Natural killer cell (primary cell): ENCODE data around the gene ETV6. TPM values are rescaled to one million over a fixed set of nuclear protein-coding genes. Genes with fewer than 3 reads are reported as not detected.
A peak's percentile ranks its signal among the peaks of the same experiment; 100 is the strongest.

ENCODE experiments used
- ATAC-seq, 3 donors: fragments of 150-1000 bp in 2 of 3; fragments of 200-7000 bp in 1 of 3; cut with Tn5 transposase; 1 replicate in 1 of 3; 2 replicates in 2 of 3; pipeline ENCODE4 v1.10.0; 2021; ENCODE audit warnings: mild to moderate bottlenecking in 2 of 3, moderate library complexity in 2 of 3
- DNase-seq, 2 donors: peaks; one replicate each; pipeline versions ENCODE4 v3.0.0 to v3.0.0-alpha.2; 2013 to 2021; ENCODE audit warnings: mixed read lengths in 1 of 2
- H3K27ac ChIP-seq: one replicate; pipeline ENCODE4 v1.5.1; 2013; ENCODE audit warnings: mild to moderate bottlenecking, low read length
- H3K27me3 ChIP-seq: one replicate; pipeline ENCODE4 v1.6.1; 2013; ENCODE audit warnings: low read length; ENCODE audit not compliant: control insufficient read depth, insufficient read depth
- H3K36me3 ChIP-seq: one replicate; pipeline ENCODE4 v1.6.1; 2013; ENCODE audit warnings: low read length; ENCODE audit not compliant: control insufficient read depth, insufficient read depth
- H3K4me1 ChIP-seq: one replicate; pipeline ENCODE4 v1.6.1; 2013; ENCODE audit warnings: low read length; ENCODE audit not compliant: control insufficient read depth, insufficient read depth
- H3K4me3 ChIP-seq: one replicate; pipeline ENCODE4 v1.5.1; 2013; ENCODE audit warnings: low read length
- H3K9me3 ChIP-seq: one replicate; pipeline ENCODE4 v1.6.1; 2013; ENCODE audit warnings: low read length; ENCODE audit not compliant: control insufficient read depth, insufficient read depth
- H3K27ac Mint-ChIP-seq, 2 donors: one replicate each; pipeline ENCODE4 v1.8.0; 2022; ENCODE audit warnings: mild to moderate bottlenecking in 2 of 2, mixed read lengths in 2 of 2, moderate library complexity in 1 of 2
- H3K27me3 Mint-ChIP-seq, 2 donors: one replicate each; pipeline ENCODE4 v1.8.0; 2022; ENCODE audit warnings: low read depth in 2 of 2, mixed read lengths in 2 of 2
- H3K36me3 Mint-ChIP-seq: one replicate; pipeline ENCODE4 v1.8.0; 2022; ENCODE audit warnings: mixed read lengths
- H3K4me1 Mint-ChIP-seq, 2 donors: one replicate each; pipeline ENCODE4 v1.8.0; 2022; ENCODE audit warnings: mixed read lengths in 2 of 2
- H3K4me3 Mint-ChIP-seq: one replicate; pipeline ENCODE4 v1.8.0; 2022; ENCODE audit warnings: mild to moderate bottlenecking, moderate library complexity, mixed read lengths
- H3K9me3 Mint-ChIP-seq, 2 donors: one replicate each; pipeline ENCODE4 v1.8.0; 2022; ENCODE audit warnings: mixed read lengths in 2 of 2
- WGBS: methylation state at CpG from one replicate; pipeline ENCODE4 v1.1.7; 2013; ENCODE audit warnings: missing lambda C conversion rate; ENCODE audit not compliant: insufficient coverage; 5-methylcytosine and 5-hydroxymethylcytosine counted together
- intact Hi-C: fragments of 100-400 bp; cut with micrococcal nuclease; formaldehyde crosslinking; loops from one replicate; pipeline ENCODE4 v1.14.2; 2022
- total RNA-seq, 4 donors: library from RNA; stranded (reverse); fragments of 120-200 nt in 1 of 4; gene quantifications; one replicate each; pipeline versions ENCODE4 v1.2.3 to v1.2.4, GENCODE V29; 2013 to 2022
- TF ChIP-seq, protein P1 (sequence below): fragments of 200-600 bp; IDR thresholded peaks from one replicate; pipeline ENCODE4 v1.8.0; 2022; ENCODE audit warnings: antibody characterized with exemption

Gene ETV6
- total RNA-seq, 3 donors from 2014 or later (not counting 1 experiment from before 2014, with no cell fraction given) = 38.9 to 49.5 (median 40.6) TPM

DNA sequence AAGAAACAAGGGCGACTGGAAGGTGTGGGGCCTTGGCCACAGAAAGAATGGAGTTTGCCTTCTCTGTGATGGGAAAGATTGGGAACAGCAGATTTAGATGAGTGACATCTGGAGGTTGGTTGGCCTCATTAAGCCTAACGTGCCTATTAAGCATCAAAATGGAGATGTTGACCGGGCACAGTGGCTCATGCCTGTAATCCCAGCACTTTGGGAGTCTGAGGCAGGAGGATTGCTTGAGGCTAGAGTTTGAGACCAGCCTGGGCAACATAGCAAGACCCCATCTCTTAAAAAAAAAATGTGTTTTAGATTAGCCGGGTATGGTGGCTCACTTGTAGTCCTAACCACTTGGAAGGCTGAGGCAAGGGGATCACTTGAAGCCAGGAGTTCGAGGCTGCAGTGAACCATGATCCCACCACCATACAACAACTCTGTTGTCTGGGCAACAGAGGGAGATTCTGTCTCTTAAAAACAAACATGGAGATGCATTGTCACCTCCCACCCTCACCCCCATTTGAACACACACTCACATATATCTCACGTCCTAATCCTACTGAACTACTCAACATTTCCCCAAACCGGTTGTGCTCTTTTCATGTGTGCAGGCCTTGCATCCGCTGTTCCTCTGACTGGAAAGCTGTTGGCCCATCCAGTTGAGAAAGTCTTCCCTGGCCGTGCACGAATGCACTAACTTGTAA, 172.1 kb downstream of the ETV6 start:
- peaks cover 10 to 11% of the 10 kb centered on the region in 2 donors for H3K4me1 Mint-ChIP-seq
- DNase-seq = peak in 1 of 2 donors; percentile 22
- Histone ChIP-seq H3K9me3 (no peaks in the 10 kb centered on the region), H3K27me3 (no peaks in the 10 kb centered on the region), H3K4me3 (no peak overlapping the region), H3K4me1 (peaks cover 15% of the 10 kb centered on the region), H3K36me3 (no peaks in the 10 kb centered on the region), H3K27ac (no peak overlapping the region)
- intact Hi-C loops = no loop called here
- H3K9me3 Mint-ChIP-seq = no peaks in the 10 kb centered on the region
- H3K27me3 Mint-ChIP-seq = no peaks in the 10 kb centered on the region
- TF ChIP-seq, protein P1, sequence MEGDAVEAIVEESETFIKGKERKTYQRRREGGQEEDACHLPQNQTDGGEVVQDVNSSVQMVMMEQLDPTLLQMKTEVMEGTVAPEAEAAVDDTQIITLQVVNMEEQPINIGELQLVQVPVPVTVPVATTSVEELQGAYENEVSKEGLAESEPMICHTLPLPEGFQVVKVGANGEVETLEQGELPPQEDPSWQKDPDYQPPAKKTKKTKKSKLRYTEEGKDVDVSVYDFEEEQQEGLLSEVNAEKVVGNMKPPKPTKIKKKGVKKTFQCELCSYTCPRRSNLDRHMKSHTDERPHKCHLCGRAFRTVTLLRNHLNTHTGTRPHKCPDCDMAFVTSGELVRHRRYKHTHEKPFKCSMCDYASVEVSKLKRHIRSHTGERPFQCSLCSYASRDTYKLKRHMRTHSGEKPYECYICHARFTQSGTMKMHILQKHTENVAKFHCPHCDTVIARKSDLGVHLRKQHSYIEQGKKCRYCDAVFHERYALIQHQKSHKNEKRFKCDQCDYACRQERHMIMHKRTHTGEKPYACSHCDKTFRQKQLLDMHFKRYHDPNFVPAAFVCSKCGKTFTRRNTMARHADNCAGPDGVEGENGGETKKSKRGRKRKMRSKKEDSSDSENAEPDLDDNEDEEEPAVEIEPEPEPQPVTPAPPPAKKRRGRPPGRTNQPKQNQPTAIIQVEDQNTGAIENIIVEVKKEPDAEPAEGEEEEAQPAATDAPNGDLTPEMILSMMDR = no peak
- ATAC-seq = no peak
- H3K4me3 Mint-ChIP-seq = no peak overlapping the region
- peak overlapping the region in 1 of 2 donors; percentile 63 for H3K27ac Mint-ChIP-seq
- WGBS = 91% methylated on average over 10 of the region's 10 CpGs
- no peaks in the 10 kb centered on the region for H3K36me3 Mint-ChIP-seq

DNA sequence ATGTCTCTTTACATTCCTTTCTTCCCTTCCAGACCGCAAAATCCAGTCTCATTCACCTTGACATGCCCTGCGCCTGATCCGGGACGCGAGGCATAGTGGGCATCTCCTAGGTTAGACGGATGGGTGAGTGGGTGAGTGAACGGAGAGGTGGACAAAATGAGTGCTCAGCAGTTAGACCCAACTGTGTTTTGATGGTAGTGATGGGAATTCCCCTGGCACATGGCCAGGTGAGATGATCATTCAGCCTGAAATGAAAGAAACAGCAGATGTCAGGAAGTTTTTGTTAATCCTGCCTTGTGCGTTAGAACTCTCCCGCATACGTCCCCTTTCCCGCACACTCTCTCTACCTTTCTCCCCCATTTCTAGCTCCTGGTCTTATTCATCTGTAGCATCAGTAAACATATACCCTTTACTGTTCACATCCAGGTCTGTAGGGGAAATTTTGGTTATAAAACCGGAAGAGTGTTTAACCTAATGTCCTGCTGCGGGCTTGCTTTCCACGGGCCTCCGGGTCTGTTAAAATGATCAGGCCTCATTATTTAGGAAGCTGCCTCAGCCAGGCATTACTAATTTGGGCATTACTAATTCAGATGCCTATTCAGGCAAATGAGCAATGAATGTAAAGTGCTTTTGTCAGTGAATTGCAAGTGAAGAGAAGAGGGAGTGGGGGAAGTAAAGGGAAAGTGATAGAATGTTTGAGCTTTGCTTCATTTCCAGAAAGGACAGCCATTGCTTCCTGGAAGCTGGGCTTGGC, 172.8 kb downstream of the ETV6 start:
- WGBS = 51% methylated on average over 15 of the region's 15 CpGs
- no peaks in the 10 kb centered on the region for H3K36me3 ChIP-seq
- DNase-seq (peak in 1 of 2 donors; percentile 83), ATAC-seq (peak in 2 of 3 donors; percentile 13 to 21)
- H3K9me3 ChIP-seq = no peaks in the 10 kb centered on the region
- Mint-ChIP-seq H3K4me3 (no peak overlapping the region), H3K27ac (peak overlapping the region; percentile 11 to 63), H3K4me1 (peaks cover 10 to 11% of the 10 kb centered on the region in 2 donors), H3K36me3 (no peaks in the 10 kb centered on the region), H3K27me3 (no peaks in the 10 kb centered on the region), H3K9me3 (no peaks in the 10 kb centered on the region)
- TF ChIP-seq, protein P1 = no peak
- H3K27ac ChIP-seq = peak overlapping the region; percentile 22
- intact Hi-C loops = no loop called here
- peaks cover 15% of the 10 kb centered on the region for H3K4me1 ChIP-seq
- H3K27me3 ChIP-seq = no peaks in the 10 kb centered on the region
- no peak overlapping the region for H3K4me3 ChIP-seq

DNA sequence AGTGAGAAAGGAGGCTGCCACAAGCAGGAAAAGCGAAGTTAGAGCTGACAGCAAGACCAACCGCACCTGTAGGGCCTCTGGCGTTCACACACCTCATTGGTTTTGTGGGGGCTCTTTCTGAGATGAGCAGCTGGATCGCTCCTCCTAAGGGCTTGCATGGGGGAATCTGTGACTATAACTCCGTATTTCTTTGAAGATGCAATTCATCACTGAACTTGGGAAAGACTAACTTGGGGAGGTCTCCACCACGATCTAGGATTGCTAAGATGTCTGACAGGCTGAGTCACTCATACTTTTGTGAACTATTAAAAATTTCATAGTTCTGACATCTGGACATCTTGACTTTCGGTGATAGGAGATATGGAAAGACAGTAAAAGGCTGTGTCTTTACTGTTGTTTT, 173.6 kb downstream of the ETV6 start:
- H3K27me3 Mint-ChIP-seq = no peaks in the 10 kb centered on the region
- no peaks in the 10 kb centered on the region for H3K36me3 ChIP-seq
- peaks cover 10 to 11% of the 10 kb centered on the region in 2 donors for H3K4me1 Mint-ChIP-seq
- no peak for ATAC-seq
- no peak overlapping the region for H3K27ac Mint-ChIP-seq
- H3K9me3 ChIP-seq = no peaks in the 10 kb centered on the region
- DNase-seq = no peak
- H3K4me3 ChIP-seq = no peak overlapping the region
- H3K36me3 Mint-ChIP-seq = no peaks in the 10 kb centered on the region
- no peak overlapping the region for H3K27ac ChIP-seq
- TF ChIP-seq, protein P1 = no peak
- 93% methylated on average over 7 of the region's 7 CpGs for WGBS
- no peaks in the 10 kb centered on the region for H3K9me3 Mint-ChIP-seq
- intact Hi-C loops = no loop called here
- H3K4me1 ChIP-seq = peaks cover 15% of the 10 kb centered on the region
- H3K4me3 Mint-ChIP-seq = no peak overlapping the region
- no peaks in the 10 kb centered on the region for H3K27me3 ChIP-seq
